Heart right ventricle (tissue), 16 donors: Measurements from ENCODE around the gene SLC4A9. TPM values are rescaled to one million over a fixed set of nuclear protein-coding genes. Genes with fewer than 3 reads are reported as not detected.
A peak's percentile ranks its signal among the peaks of the same experiment; 100 is the strongest.

Source experiments
- ATAC-seq, 8 donors: fragments of 200-7000 bp; cut with Tn5 transposase; one replicate each; pipeline ENCODE4 v1.9.1; 2020; ENCODE audit warnings: mild to moderate bottlenecking in 8 of 8, moderate library complexity in 8 of 8, moderate number of reproducible peaks in 1 of 8
- DNase-seq, 2 donors: peaks; one replicate each; pipeline ENCODE4 v3.0.0-alpha.2; 2020
- H3K27ac ChIP-seq, 10 donors: fragments of 200-600 bp; sonication (generic) in 2 of 10; one replicate each; pipeline versions ENCODE4 v1.5.0 to v1.8.0; 2020 to 2022; ENCODE audit warnings: mild to moderate bottlenecking in 3 of 10
- H3K27me3 ChIP-seq, 7 donors: fragments of 200-600 bp; one replicate each; pipeline ENCODE4 v1.8.0; 2021 to 2022; ENCODE audit warnings: mild to moderate bottlenecking in 2 of 7
- H3K36me3 ChIP-seq, 9 donors: fragments of 200-600 bp; sonication (generic) in 1 of 9; one replicate each; pipeline versions ENCODE4 v1.5.0 to v1.8.0; 2020 to 2022; ENCODE audit warnings: mild to moderate bottlenecking in 2 of 9
- H3K4me1 ChIP-seq, 9 donors: fragments of 200-600 bp; sonication (generic) in 1 of 9; one replicate each; pipeline versions ENCODE4 v1.5.0 to v1.8.0; 2020 to 2022; ENCODE audit warnings: mild to moderate bottlenecking in 4 of 9
- H3K4me3 ChIP-seq, 10 donors: fragments of 200-600 bp; sonication (generic) in 2 of 10; one replicate each; pipeline versions ENCODE4 v1.5.0 to v1.8.0; 2020 to 2022; ENCODE audit warnings: mild to moderate bottlenecking in 7 of 10, moderate library complexity in 2 of 10
- H3K9me3 ChIP-seq, 11 donors: fragments of 200-600 bp in 10 of 11; sonication (generic) in 2 of 11; one replicate each; pipeline versions ENCODE4 v1.5.0 to v1.8.0; 2013 to 2022; ENCODE audit warnings: mild to moderate bottlenecking in 2 of 11, control low read depth in 1 of 11, moderate library complexity in 1 of 11
- WGBS, 2 donors: extraction: QIAGEN DNeasy Blood & Tissue Kit; methylation state at CpG; one replicate each; pipeline ENCODE4 v1.1.7; 2013; ENCODE audit warnings: inconsistent platforms in 1 of 2; 5-methylcytosine and 5-hydroxymethylcytosine counted together
- intact Hi-C, 10 donors: fragments of 100-400 bp; cut with DNase I; formaldehyde crosslinking; loops; one replicate each; pipeline versions ENCODE4 v1.11.1 to v1.14.2; 2022
- polyA plus RNA-seq, 2 donors: library from polyadenylated mRNA; stranded (reverse); fragments of 200-250 nt; gene quantifications; one replicate each; pipeline ENCODE4 v1.2.3, GENCODE V29; 2013
- total RNA-seq, 10 donors: library from RNA; stranded (reverse); fragmentation: NEBNext Ultra II Directional in 3 of 10; extraction: Animal tissue kit (Norgen Biotek cat#: 25700) in 3 of 10; gene quantifications; one replicate each; pipeline versions ENCODE4 v1.2.1 to v1.2.4, GENCODE V29; 2021 to 2023
- TF ChIP-seq, protein P1 (sequence below), 9 donors: fragments of 200-600 bp; sonication (generic) in 2 of 9; IDR thresholded peaks; one replicate each; pipeline versions ENCODE4 v1.5.0 to v1.8.0; 2021 to 2022; ENCODE audit warnings: antibody characterized with exemption in 9 of 9, mild to moderate bottlenecking in 5 of 9, moderate library complexity in 1 of 9
- donor health status: Arrhythmogenic right ventricular cardiomyopathy.
- donor health status: ischemic (EF 13 %, LVEDD 7.1; RV severe dilation, severe dysfunction).
- donor health status: healthy with polysubstance abuse.
- donor health status: DM: no; HTN: yes; CAD: no.
- donor health status: DM: no; HTN: no; CAD: no.
- donor health status: ischemic (EF 25% LVEDD 6.9; RV normal size, moderate dysfunction).
- donor health status: ischemic (EF 25% LVEDD 5.7; RV mildly dilated, moderate dysfunction).
- donor health status: healthy.
- donor health status: DM: yes; HTN: yes; CAD: no.
- donor health status: Ischemic cardiomyopathy.
- donor health status: ischemic (EF 35%, LVEDD 5.7; RV mildly dilated, moderate dysfunction).
- donor health status: nonischemic (EF 11% LVEDD 7.7; RV severe dilation, severe dysfunction).
- donor health status: DM: yes; HTN: yes; CAD: no.
- donor health status: PGD.
- donor health status: ischemic (EF 29% LVEDD 5.4; RV normal size, mild dysfunction).
- donor health status: nonischemic (EF 23%, LVEDD 6.1; RV moderate dilation, normal function).

SLC4A9 gene
- total and polyA plus RNA-seq, 12 donors, result 0.01 to 0.34 (median 0.20) TPM; not detected in 8

DNA sequence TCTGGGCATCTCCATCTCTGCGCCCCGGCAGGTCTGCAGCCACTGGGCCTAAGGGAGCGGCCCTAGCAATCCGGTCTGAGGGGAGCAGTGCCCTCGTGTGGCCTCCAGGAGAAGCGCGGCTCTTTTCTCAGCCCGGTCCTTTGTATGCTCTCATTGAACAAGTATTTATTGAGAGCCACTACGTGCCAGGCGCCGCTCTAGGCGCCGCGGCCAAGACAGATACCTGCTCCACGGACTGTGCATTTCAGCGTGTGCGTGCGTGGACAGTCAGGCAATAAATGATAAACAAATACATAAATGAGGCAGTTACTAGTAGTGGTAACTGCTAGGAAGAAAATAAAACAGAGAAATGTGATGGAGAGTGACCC is 2.3 kb upstream of the SLC4A9 start:
- intact Hi-C loops, result loop anchor here in 3 of 10 donors (2.0 to 10.0 kb wide), 3 partner anchors 115 to 283 kb away; no protein-coding TSS in a partner anchor
- Histone ChIP-seq H3K27me3 (no peaks in the 10 kb centered on the region), H3K9me3 (no peaks in the 10 kb centered on the region), H3K4me3 (peak overlapping the region in 5 of 10 donors; percentile 7 to 41 (median 31)), H3K36me3 (no peaks in the 10 kb centered on the region), H3K4me1 (peaks cover 0 to 16% (median 10%) of the 10 kb centered on the region in 9 donors), H3K27ac (no peak overlapping the region)
- DNase-seq (peak; percentile 78), ATAC-seq (peak; percentile 86 to 94 (median 92))
- TF ChIP-seq, protein P1, sequence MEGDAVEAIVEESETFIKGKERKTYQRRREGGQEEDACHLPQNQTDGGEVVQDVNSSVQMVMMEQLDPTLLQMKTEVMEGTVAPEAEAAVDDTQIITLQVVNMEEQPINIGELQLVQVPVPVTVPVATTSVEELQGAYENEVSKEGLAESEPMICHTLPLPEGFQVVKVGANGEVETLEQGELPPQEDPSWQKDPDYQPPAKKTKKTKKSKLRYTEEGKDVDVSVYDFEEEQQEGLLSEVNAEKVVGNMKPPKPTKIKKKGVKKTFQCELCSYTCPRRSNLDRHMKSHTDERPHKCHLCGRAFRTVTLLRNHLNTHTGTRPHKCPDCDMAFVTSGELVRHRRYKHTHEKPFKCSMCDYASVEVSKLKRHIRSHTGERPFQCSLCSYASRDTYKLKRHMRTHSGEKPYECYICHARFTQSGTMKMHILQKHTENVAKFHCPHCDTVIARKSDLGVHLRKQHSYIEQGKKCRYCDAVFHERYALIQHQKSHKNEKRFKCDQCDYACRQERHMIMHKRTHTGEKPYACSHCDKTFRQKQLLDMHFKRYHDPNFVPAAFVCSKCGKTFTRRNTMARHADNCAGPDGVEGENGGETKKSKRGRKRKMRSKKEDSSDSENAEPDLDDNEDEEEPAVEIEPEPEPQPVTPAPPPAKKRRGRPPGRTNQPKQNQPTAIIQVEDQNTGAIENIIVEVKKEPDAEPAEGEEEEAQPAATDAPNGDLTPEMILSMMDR (IDR thresholded peaks at IDR 0.05), result peak; percentile 81 to 96 (median 91)
- WGBS, 2 donors, result 0% methylated on average over 18 of the region's 18 CpGs

- no peaks in the 10 kb centered on the region for H3K9me3 ChIP-seq
- ATAC-seq (no peak), DNase-seq (no peak)
- H3K4me3 ChIP-seq, result no peak overlapping the region
- 69 to 72% methylated on average over 4 of the region's 4 CpGs for WGBS, 2 donors
- H3K36me3 ChIP-seq, result no peaks in the 10 kb centered on the region
- TF ChIP-seq, protein P1 (IDR thresholded peaks at IDR 0.05), result peak in 7 of 9 donors; percentile 29 to 49 (median 40)
- peaks cover 0 to 24% (median 16%) of the 10 kb centered on the region in 9 donors for H3K4me1 ChIP-seq
- H3K27ac ChIP-seq, result no peak overlapping the region
- no peaks in the 10 kb centered on the region for H3K27me3 ChIP-seq
- intact Hi-C loops, result loop anchor here in 2 of 10 donors (5.0 to 10.0 kb wide), 2 partner anchors 187 to 284 kb away; no protein-coding TSS in a partner anchor
Measured at GRCh38 chr5:140358738-140359310, 1.2 kb upstream of the SLC4A9 start.

DNA sequence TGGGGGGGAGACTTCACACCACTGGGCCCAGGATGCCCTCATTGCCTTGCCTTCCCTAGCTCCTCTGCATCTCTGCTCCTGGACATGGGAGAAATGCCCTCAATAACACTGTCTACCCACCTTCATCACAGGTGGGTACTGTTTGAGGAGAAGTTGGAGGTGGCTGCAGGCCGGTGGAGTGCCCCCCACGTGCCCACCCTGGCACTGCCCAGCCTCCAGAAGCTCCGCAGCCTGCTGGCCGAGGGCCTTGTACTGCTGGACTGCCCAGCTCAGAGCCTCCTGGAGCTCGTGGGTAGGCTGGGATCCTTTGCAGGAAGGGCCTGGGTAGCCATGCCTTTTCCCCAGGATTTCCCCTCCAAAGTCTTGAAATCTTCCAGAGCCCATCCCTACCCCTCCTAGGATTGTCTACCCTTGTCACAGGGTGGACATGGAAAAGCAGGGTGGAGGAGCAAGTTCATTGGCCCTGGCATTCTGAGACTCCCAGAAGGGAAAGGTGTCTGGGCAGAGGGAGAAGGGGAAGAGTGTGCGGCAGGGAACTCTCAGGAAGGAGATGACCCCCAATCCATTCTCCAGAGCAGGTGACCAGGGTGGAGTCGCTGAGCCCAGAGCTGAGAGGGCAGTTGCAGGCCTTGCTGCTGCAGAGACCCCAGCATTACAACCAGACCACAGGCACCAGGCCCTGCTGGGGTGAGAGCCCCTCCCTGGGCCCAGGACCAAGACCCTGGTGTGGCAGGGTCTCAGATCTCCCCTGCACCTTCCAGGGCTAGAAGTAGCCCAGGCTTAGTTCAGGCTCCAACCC is 886 bp downstream of the SLC4A9 start:
- ATAC-seq, result no peak
- H3K9me3 ChIP-seq, result no peaks in the 10 kb centered on the region
- TF ChIP-seq, protein P1 (IDR thresholded peaks at IDR 0.05), result no peak
- H3K4me3 ChIP-seq, result no peak overlapping the region
- DNase-seq, result no peak
- intact Hi-C loops, result loop anchor here in 6 of 10 donors (5.0 to 10.0 kb wide), 6 partner anchors 186 to 374 kb away; partner anchors contain the start of genes CD14 (in 2 of the 6), TMCO6 (in 2 of the 6), CYSTM1 (in 1 of the 6) and IK (in 1 of the 6)
- H3K4me1 ChIP-seq, result peaks cover 0 to 24% (median 16%) of the 10 kb centered on the region in 9 donors
- H3K27ac ChIP-seq, result no peak overlapping the region
- 84% methylated on average over 7 of the region's 7 CpGs for WGBS, 2 donors
- H3K27me3 ChIP-seq, result no peaks in the 10 kb centered on the region
- no peaks in the 10 kb centered on the region for H3K36me3 ChIP-seq

GRCh38 chr5:140361901-140362300 is 1.9 kb downstream of the SLC4A9 start:
- ATAC-seq, result no peak
- 89 to 98% methylated on average over 2 of the region's 2 CpGs for WGBS, 2 donors
- intact Hi-C loops, result loop anchor here in 6 of 10 donors (5.0 to 10.0 kb wide), 6 partner anchors 187 to 373 kb away; partner anchors contain the start of genes CD14 (in 2 of the 6), TMCO6 (in 2 of the 6), CYSTM1 (in 1 of the 6) and IK (in 1 of the 6)

More at GRCh38 chr5:140361901-140362300, 1.9 kb downstream of the SLC4A9 start:
- no peaks in the 10 kb centered on the region for H3K27me3 ChIP-seq
- no peaks in the 10 kb centered on the region for H3K36me3 ChIP-seq
- H3K4me3 ChIP-seq, result no peak overlapping the region
- TF ChIP-seq, protein P1 (IDR thresholded peaks at IDR 0.05), result no peak
- no peak overlapping the region for H3K27ac ChIP-seq
- H3K4me1 ChIP-seq, result peaks cover 0 to 23% (median 16%) of the 10 kb centered on the region in 9 donors
- H3K9me3 ChIP-seq, result no peaks in the 10 kb centered on the region
- no peak for DNase-seq
